Left ventricle myocardium inferior (tissue), 1 donor: Measurements from ENCODE around the gene TEX53. TPM values are rescaled to one million over a fixed set of nuclear protein-coding genes. Genes with fewer than 3 reads are reported as not detected.

Experiments
- DNase-seq: peaks from one replicate; pipeline ENCODE4 v3.0.0-alpha.2; 2020
- H3K27ac ChIP-seq: fragments of 200-600 bp; replicated peaks from 2 replicates; pipeline ENCODE4 v1.8.0; 2021
- H3K27me3 ChIP-seq: fragments of 200-600 bp; 2 replicates; pipeline ENCODE4 v1.8.0; 2021; ENCODE audit warnings: low read depth
- H3K36me3 ChIP-seq: fragments of 200-600 bp; 2 replicates; pipeline ENCODE4 v1.8.0; 2021
- H3K4me1 ChIP-seq: fragments of 200-600 bp; 2 replicates; pipeline ENCODE4 v1.8.0; 2021
- H3K4me3 ChIP-seq: fragments of 200-600 bp; 2 replicates; pipeline ENCODE4 v1.8.0; 2021; ENCODE audit warnings: mild to moderate bottlenecking, moderate library complexity
- H3K9me3 ChIP-seq: fragments of 200-600 bp; replicated peaks from 2 replicates; pipeline ENCODE4 v1.8.0; 2021
- intact Hi-C: fragments of 100-400 bp; cut with micrococcal nuclease; formaldehyde crosslinking; loops from one replicate; pipeline ENCODE4 v1.11.0; 2022
- total RNA-seq: library from RNA; stranded (reverse); fragmentation: NEBNext Ultra II Directional; extraction: Animal tissue kit (Norgen Biotek cat#: 25700); gene quantifications from one replicate; pipeline ENCODE4 v1.2.1, GENCODE V29; 2021
- TF ChIP-seq, protein P1 (sequence below): fragments of 200-600 bp; IDR thresholded peaks from 2 replicates; pipeline ENCODE4 v1.8.0; 2021; ENCODE audit warnings: antibody characterized with exemption, mild to moderate bottlenecking, borderline replicate concordance
- donor health status: DM: no; HTN: yes; CAD: no; lungs with severe emphysema.

TEX53 gene
- total RNA-seq, 1 donor from 2014 or later, result not detected

DNA sequence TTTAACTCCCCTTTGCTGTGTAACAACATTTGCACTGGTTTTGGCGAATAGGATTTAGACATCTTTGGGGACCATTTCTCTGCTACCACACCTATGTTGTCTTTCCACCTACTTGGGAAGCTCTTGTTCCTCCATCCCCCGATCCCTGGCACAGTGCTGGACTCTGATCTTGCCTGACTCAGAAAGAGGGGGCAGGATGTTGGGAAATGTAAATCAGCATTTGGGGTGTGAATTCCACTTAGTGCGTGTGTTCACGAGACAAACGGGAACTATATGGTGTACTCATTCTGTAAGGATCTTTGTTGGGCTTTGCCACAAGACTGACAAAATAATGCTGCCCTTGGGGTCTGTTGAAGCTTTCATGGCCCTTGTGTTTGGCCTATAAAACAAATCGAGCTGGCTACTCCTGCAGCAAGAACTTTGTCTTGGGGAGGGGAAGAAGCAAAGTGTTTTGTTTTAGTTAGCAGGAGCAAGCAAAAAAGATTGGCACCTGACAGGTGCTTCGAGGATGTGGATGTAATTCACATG is 28.0 kb downstream of the TEX53 start:
- Histone ChIP-seq H3K4me1 (no peaks in the 10 kb centered on the region), H3K27ac (no peak overlapping the region), H3K9me3 (no peaks in the 10 kb centered on the region), H3K36me3 (peaks cover 61% of the 10 kb centered on the region), H3K27me3 (no peaks in the 10 kb centered on the region), H3K4me3 (no peak overlapping the region)
- no peak for DNase-seq
- TF ChIP-seq, protein P1, sequence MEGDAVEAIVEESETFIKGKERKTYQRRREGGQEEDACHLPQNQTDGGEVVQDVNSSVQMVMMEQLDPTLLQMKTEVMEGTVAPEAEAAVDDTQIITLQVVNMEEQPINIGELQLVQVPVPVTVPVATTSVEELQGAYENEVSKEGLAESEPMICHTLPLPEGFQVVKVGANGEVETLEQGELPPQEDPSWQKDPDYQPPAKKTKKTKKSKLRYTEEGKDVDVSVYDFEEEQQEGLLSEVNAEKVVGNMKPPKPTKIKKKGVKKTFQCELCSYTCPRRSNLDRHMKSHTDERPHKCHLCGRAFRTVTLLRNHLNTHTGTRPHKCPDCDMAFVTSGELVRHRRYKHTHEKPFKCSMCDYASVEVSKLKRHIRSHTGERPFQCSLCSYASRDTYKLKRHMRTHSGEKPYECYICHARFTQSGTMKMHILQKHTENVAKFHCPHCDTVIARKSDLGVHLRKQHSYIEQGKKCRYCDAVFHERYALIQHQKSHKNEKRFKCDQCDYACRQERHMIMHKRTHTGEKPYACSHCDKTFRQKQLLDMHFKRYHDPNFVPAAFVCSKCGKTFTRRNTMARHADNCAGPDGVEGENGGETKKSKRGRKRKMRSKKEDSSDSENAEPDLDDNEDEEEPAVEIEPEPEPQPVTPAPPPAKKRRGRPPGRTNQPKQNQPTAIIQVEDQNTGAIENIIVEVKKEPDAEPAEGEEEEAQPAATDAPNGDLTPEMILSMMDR, result no peak
- intact Hi-C loops, result no loop called here

DNA sequence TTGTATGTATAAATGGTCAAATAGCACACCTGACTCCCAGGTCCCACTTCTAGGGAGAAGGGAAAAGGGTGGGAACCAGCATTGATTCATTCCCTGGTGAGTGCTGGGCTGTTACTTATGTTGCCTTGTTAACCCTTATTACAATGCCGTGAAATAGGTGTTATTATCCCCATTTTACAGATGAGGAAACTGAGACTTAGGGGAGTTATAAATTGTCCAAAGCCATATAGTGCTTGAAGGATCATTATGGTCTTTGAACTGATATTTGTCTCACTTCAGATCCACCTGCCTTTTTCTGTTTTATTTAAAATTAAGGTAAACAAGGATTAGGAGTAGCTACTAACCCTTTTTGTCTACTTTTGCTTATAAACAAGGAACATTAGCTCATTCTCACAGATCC is 30.1 kb downstream of the TEX53 start:
- Histone ChIP-seq H3K4me1 (peaks cover under 1% of the 10 kb centered on the region), H3K4me3 (no peak overlapping the region), H3K9me3 (no peaks in the 10 kb centered on the region), H3K27ac (no peak overlapping the region), H3K36me3 (peaks cover 45% of the 10 kb centered on the region), H3K27me3 (no peaks in the 10 kb centered on the region)
- TF ChIP-seq, protein P1, result no peak
- intact Hi-C loops, result no loop called here
- no peak for DNase-seq

DNA sequence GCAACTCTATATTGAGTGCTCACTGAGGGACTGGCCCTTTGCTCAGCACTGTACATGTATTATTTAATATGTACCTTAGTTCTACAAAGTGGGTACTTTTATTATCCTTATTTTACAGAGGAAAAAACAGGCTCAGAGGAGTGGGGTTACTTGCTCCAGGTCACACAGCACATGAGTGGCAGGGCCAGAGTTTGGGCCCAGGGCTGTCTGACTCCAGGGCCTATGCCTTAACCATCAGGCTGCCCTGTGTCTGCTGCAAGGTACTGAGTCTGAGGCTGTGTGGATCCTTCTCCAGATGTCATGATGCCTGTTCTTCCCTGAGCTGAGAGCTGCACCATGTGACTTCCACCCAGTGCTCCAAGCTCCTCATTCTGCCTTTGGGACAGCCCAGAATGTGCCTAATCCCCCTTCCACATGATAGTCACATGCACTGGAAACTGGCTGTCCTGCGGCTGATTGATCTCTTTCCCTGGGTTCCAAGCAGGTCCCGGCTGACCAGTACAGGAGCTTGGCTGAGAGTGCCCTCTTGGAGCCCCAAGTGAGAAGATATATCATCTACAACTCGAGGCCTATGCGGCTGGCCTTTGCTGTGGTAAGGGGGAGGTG is 31.1 kb downstream of the TEX53 start:
- H3K27ac ChIP-seq, result no peak overlapping the region
- intact Hi-C loops, result no loop called here
- no peak for DNase-seq
- TF ChIP-seq, protein P1, result no peak
- H3K36me3 ChIP-seq, result peaks cover 41% of the 10 kb centered on the region
- peaks cover 10% of the 10 kb centered on the region for H3K4me1 ChIP-seq
- H3K9me3 ChIP-seq, result no peaks in the 10 kb centered on the region
- H3K4me3 ChIP-seq, result no peak overlapping the region
- no peaks in the 10 kb centered on the region for H3K27me3 ChIP-seq

- Histone ChIP-seq H3K4me1 (peaks cover 10% of the 10 kb centered on the region), H3K27me3 (no peaks in the 10 kb centered on the region), H3K36me3 (peaks cover 28% of the 10 kb centered on the region), H3K27ac (no peak overlapping the region), H3K9me3 (no peaks in the 10 kb centered on the region), H3K4me3 (no peak overlapping the region)
- intact Hi-C loops, result no loop called here
- TF ChIP-seq, protein P1, result no peak
- no peak for DNase-seq
These were observed 32.9 kb downstream of the TEX53 start for GRCh38 chr9:114624677-114625076.

- intact Hi-C loops, result no loop called here
- no peak overlapping the region for H3K4me3 ChIP-seq
- no peak overlapping the region for H3K27ac ChIP-seq
- H3K27me3 ChIP-seq, result no peaks in the 10 kb centered on the region
- H3K4me1 ChIP-seq, result peaks cover 10% of the 10 kb centered on the region
- DNase-seq, result no peak
- peaks cover 9% of the 10 kb centered on the region for H3K36me3 ChIP-seq
- no peaks in the 10 kb centered on the region for H3K9me3 ChIP-seq
- TF ChIP-seq, protein P1, result no peak
These were observed 35.5 kb downstream of the TEX53 start for GRCh38 chr9:114621975-114622609.
